Fibroblast of skin of right biceps (primary cell): Measurements from ENCODE around the gene ASTN2.

ENCODE experiments used
- DNase-seq: peaks from one replicate; pipeline ENCODE4 v3.0.0-alpha.2; 2013

The ASTN2 gene

GRCh38 chr9:116585204-116585603 lies 829.7 kb downstream of the ASTN2 start:
- no peak for DNase-seq

- no peak for DNase-seq
These were observed 834.0 kb downstream of the ASTN2 start for GRCh38 chr9:116580853-116581252.

GRCh38 chr9:116576386-116576785 lies 838.5 kb downstream of the ASTN2 start:
- peak; percentile 13 for DNase-seq

DNA sequence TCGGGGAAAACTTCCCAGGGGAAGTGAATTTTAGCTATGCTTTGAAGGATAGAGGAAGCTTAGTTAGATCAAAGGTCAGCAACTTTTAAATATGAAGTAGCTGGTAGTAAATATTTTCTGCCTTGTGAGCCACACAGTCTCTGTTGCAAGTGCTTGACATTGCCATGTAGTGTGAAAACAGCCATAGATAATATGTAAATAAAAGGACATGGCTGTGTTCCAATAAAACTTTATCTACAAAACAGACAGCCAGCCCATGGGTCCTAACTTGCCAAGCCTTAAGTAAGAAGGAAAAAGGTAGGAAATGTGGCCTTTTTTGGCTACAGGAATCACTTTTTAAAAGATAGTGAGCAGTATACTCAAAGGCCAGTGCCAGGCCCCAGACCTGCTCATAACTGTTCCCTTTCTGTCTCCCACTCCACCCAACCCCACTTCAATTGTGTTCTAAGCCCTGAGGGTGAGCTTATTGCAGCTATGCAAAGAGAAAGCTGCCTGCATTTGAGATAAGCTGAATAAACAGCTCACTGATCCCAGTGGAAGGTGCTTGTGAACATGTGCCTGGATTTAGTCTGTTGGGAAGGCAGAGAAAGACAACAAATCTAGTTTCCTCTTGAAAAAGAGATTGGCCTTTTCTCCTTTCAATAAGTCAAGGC lies 840.7 kb downstream of the ASTN2 start:
- no peak for DNase-seq

- peak; percentile 72 for DNase-seq
These were observed 842.6 kb downstream of the ASTN2 start for GRCh38 chr9:116572095-116572748.

DNA sequence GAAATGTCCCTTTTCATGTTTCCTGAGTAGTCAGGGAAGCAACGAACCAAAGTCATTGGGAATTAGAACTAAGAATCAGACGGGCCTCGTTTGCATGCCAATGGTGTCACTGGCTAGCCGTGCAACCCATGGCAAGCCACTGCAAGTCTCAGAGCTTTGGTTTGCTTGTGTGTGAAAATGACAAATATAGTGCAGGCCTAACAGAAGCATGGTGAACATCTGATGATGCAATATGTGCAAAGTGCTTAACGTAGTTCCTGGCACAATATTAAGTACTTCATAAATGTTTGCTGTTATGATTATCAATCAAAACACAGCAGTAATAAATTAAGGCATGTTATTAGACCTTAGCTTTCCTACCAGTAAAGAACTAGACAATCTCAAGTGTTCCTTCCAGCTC lies 845.7 kb downstream of the ASTN2 start:
- no peak for DNase-seq

GRCh38 chr9:116566677-116567488 lies 848.0 kb downstream of the ASTN2 start:
- peak; percentile 50 for DNase-seq

GRCh38 chr9:116565986-116566385 lies 848.9 kb downstream of the ASTN2 start:
- peak; percentile 36 for DNase-seq

DNA sequence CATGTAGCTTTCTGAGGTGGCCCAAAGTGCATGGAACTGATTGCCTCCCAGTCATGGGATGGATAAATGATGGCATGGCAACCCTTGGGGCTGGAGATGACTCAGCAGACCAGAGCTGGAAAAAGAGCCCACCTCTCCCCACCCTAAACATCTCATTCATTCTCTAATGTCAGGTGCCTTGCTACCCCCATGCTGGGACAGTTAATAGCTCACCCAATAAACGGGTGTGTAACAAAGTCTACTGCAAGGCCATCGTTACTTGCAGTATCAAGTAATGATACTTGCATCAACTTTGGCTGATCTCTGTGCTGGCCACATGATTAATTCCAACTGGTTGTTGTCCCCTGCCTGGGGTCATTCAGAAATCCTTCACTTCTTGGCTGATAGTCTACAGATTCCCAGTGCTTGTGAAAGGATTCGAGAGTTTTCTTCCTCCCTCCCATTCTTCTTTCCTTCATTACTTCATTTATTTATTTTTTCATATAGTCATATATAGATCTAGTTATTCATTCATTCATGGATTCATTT lies 850.5 kb downstream of the ASTN2 start:
- DNase-seq, result no peak

DNA sequence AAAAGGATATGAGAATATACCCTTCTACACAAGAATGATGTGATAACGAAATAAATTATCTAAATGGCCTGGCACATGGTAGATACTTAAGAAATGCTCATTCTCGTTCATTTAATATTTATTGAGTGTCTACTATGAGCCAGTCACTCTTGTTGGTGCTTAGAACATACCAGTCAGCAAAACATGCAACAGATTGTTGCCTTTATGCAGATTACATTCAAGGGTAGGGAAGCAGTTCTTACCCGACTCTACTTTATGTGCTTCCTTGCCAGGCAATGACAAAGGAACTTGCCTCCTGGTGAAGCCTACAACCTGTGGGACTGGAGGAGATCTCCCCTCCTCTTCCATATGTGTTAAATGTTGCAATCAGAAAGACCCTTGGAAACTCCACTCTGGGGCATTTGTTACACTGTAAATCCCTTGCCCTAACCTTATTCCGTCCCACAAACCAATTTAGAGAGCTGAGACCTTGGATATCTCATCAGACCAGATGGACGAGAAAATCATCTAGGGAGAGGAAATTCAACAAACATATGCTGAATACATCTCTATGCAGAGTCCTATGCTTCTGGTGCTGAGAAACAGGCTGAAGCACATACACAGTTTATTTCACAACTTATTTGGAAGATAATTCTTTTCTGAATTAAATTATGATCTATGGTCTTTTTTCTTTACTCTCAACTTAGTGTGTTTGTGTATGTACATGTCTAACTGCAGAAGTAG lies 855.9 kb downstream of the ASTN2 start:
- no peak for DNase-seq

- DNase-seq, result no peak
These were observed 856.8 kb downstream of the ASTN2 start for GRCh38 chr9:116558035-116558434.

- no peak for DNase-seq
These were observed 859.2 kb downstream of the ASTN2 start for GRCh38 chr9:116555556-116556155.

DNA sequence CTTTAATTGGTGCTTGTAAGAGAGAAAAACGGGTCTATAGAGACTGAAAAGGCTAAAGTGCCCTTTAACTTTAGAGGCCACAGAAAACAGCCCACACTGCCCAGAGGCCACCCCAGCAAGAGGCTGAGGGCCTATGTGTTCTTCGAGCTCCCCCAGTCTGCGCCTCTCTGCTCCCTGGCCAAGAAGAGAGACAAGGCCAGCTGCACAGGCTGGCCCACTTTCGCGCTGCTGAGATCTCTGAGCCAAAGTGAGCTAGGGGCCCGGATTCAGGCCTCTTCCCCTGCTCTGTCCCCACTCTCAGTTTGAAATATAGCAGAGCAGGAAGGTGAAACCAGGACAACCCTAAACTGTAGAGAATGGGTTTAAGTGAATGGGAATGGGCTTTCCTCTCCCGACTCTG lies 859.7 kb downstream of the ASTN2 start:
- no peak for DNase-seq

DNA sequence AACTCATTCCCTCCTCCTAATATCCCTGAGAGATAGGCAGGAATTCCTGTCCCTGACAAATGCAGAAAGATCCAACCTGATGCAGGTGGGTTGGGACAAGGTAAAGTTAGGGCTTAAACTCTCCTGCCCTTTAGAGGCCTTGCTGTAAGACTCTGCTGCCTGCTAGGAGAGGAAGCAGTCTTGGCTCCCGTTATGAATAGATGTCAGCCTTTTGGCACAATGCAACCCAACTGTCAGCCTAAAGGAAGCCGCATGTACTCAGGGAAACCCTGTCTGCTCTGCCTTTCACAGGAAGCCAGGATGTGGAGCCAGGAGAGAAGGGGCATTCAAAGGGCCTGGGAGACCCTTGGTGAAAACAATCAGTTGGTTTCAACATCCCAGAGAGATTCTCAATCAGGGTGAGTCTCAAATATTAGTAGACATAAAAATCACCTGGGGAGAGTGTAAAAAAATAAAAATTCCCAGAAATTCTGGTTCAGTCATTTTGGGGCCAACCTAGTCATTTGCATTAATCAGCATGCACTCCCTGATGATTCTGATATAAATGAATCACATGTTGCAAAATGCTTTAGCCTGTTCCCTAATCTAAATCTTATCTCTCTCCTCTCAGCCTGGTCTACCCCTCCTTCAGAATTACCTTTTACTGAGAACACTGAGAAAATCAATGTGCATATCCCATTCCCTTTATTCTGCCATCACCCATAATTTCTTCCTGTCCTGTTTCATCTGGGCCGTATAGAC lies 864.0 kb downstream of the ASTN2 start:
- DNase-seq, result peak; percentile 65

- peak; percentile 40 for DNase-seq
These were observed 864.8 kb downstream of the ASTN2 start for GRCh38 chr9:116549786-116550660.

GRCh38 chr9:116549061-116549664 lies 865.7 kb downstream of the ASTN2 start:
- peak; percentile 96 for DNase-seq

- no peak for DNase-seq
These were observed 867.0 kb downstream of the ASTN2 start for GRCh38 chr9:116547729-116548426.

DNA sequence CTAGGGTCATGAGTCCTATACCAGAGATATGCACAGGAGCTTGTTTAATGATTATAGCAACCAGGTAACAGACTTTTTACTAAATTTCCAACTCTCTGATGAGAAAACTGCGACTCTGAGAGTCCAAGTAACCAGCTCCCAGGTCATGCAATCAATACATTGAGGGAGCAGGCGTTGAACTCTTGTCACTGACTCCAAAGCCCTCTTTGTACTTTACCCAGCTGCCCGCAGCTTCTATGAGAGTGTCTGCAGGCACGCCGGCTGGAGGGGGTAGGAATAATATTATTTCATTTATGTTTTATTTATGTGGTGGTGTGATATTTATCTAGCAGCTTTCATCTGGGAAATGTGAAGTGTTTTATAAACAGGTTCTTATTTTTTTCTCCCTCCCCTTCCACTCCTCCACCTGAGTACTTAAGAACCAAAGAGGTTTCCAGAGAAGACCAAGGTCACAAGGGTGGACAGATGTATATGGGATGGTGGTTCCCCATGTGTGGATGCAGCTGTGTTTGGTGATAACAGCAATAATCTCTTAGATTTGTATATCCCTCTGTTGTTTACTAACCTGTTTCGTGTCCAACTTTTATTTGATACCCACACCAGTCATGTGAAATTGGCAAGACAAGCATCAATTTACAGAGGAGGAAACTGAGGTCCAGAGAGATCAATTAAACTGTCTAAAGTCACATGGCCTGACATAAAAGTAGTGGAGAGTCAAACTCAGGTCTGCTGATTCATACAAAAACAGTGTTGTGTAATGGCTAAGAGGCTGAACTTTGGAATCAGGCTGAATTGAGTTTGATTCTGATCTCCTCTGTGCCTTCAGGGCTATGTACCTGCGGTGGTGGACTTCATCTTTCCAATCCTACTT lies 867.9 kb downstream of the ASTN2 start:
- peak; percentile 22 for DNase-seq

GRCh38 chr9:116544896-116545295 lies 870.0 kb downstream of the ASTN2 start:
- DNase-seq, result no peak
